Tibial nerve (tissue), 3 donors: Measurements from ENCODE around the gene POMZP3.
"Not testable (repeated sequence)": the region's sequence is repeated elsewhere in the genome, so short reads cannot be mapped to it uniquely, and the experiment has no call there.

ENCODE experiments used
- CTCF ChIP-seq, 5 experiments: fragments of 200-600 bp in 3 of 5; fragments of 450-650 bp in 2 of 5; sonication (generic) in 3 of 5; IDR thresholded peaks; one replicate each; pipeline ENCODE4 v1.5.1; 2016 to 2019; ENCODE audit warnings: antibody characterized with exemption in 5 of 5, mild to moderate bottlenecking in 3 of 5, moderate library complexity in 2 of 5
- POLR2A ChIP-seq, 2 donors: fragments of 450-650 bp; IDR thresholded peaks; one replicate each; pipeline ENCODE4 v1.6.1; 2017; ENCODE audit warnings: antibody characterized with exemption in 2 of 2, mild to moderate bottlenecking in 2 of 2, moderate library complexity in 2 of 2

- not testable (repeated sequence) for TF ChIP-seq CTCF, POLR2A (IDR thresholded peaks at IDR 0.05)
Observed at GRCh38 chr7:76675783-76676182, 48.7 kb upstream of the POMZP3 start.
